GM18907 (cell line): ENCODE data around the gene CNTN1.

ENCODE experiments used
- ATAC-seq: cut with Tn5 transposase; IDR thresholded peaks from one replicate; pipeline ENCODE4 v1.9.1; 2021; ENCODE audit warnings: mild to moderate bottlenecking, moderate library complexity; ENCODE audit not compliant: unreplicated experiment

Gene CNTN1

DNA sequence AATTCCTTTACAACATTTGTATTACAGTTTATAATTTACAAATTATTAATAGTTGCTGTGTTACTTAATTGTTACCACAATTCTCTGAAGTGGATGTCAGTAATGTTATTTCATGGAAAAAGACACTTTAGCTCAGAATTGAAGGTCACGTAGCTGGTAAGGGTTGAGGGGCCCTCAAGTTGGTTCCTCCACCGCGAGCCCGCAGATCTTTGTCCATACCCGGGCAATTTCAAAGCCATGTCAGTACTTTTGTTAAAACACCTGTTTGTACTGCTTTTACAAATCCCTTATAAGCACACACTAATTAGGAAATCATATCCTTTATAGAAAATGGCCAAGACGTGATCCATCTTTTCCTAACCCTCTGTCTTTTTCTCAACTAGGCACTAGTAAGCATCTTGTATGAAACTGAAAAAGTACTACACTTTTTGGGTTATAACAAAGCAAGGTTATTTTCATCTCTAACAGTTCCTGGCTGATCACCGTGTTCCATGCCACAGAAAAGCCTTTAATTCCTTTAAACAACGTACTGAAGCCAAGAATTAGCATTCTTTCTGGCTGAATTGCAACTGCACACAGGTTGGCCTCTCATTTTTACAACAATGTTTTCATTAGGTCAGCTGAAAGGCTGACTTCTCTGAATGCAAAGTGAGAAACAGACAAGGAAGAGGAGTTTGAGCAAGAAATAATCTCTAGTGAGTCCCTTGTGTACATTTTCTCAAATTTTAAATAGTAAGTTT is 76.1 kb downstream of the CNTN1 start:
- ATAC-seq, result no peak

DNA sequence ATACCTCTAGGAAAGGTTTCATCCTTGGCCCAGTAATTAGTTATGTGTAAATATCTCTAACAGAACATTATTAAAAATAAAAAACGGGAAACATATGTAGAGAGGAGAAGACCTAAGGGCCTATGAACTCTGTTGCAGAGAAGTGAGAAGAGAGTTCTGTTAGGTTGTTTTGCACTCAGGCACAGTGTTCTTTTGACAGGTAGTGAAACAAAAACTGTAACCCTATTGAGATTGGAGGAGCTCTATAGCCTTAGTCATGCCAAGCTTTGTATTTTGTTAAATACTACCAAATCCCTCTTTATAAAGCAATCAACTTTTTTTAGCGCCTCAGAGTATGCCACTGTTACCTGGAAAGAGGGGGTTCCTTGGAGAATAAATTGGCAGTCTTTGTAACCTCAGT is 77.6 kb downstream of the CNTN1 start:
- no peak for ATAC-seq

DNA sequence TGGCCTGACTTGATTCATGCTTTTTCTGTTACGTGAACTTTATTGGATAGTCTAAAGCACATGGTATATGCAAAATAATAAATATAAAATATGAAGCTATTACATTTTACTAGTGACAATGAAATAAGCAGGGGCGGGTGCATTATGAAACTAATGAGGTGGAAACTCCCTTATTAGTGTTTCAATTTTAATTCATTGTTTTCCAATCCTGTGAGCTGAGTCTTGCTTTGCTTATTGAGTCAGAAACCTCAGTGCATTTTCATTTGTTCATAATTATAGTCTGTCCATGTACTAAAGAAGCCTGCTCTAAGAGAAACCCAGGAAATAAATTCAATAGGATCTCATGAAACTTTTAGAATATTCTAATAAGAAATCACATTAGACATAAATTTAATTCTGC is 78.5 kb downstream of the CNTN1 start:
- ATAC-seq, result no peak

DNA sequence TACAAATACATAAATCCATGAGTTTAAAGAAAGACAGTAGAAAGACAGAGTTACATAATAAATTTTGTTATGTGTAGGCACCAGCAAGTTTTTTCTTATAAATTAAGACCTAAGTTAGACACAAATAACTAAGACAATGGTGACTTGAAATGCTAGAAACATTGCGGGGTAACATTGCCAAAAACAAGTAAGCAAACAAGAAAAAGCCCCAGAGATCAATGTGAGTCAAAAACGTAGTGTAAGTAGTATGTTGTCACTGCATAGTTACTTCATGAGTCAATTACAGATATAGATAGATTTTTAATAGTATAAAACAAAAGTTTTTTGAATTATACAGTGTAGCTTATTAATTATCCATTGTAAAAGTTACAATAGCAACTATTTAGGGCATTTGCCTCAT is 83.4 kb downstream of the CNTN1 start:
- no peak for ATAC-seq

DNA sequence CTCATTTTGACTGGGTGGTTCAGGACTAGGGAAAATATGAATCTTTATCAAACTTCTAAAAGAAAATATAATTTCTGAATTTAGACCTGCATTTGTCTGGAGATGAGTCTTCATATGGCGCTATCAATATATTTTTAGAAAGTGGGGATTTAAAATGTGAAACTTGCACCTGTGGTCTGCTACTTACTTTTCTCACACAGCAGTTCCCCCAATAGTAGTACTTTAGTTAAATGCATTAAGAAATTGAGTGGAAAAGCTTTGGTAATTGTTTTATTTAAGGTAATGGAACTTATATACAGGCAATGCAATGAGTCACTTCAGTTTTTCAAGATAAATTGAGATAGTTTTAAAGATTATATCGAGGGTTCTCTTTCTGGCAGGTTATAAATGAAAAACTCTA is 91.9 kb downstream of the CNTN1 start:
- no peak for ATAC-seq

DNA sequence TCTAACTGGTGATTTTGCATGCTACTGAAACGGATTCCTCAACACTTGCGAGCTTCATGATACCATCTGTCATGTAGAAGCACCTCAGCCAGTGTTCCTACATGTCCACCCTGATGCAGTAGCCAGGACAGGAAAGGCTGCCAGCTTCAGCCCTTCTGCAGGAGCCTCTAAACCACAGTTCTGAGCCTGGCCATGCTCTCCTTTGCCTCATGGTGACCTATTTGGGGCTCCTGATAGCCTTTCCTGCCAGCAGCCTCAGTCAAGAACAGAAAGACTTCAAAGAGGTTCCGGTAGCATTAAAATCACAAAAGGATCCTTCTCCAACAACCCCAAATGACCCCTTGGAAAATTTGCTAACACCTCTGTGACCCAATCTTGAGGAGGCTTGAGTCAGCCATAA is 96.0 kb downstream of the CNTN1 start:
- no peak for ATAC-seq

DNA sequence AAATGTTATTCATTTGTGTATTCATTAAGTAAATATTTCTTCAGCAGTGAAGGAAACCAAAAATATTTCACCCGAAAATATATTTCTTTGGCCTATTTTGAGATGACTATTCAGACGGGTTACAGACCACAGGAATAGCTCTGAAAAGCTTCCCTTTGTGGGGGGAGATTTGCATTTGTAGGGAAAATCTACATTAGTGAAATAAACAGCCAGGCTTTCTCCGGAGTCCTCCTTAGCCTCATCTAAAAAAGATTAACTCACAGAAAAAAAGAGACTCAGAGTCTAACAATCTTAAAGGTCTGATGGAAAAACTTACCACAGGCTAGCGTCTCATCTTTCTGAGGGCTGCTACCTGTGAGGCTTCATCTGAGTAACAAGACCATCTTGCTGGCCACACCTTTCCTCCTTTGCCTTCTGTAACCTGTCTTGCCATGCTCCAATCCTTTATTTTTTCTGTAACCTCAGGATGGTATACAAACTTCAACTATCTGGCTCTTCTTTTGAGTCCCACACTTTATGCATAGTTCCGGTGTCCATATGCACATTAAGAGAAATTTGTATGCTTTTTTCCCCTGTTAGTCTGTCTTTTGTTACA is 100.7 kb downstream of the CNTN1 start:
- ATAC-seq, result no peak

DNA sequence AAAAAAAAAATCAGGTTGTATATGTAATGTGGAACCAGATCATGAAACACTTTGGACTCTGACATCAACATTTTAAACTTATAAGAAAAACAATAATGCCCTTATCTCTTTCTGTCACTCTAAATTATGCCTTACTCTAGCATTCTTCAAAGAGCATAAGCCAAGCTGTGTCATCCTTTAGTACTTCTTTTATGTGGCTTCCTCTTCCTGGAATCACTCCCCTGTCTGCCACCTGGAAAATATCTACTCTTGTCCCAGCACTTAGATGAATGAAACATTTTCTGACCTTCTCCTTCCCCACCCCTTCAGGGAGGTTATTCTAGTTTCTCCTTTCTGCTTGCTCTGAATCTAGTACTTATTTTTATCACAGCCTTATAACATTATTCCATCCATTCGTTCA is 101.2 kb downstream of the CNTN1 start:
- ATAC-seq, result no peak

DNA sequence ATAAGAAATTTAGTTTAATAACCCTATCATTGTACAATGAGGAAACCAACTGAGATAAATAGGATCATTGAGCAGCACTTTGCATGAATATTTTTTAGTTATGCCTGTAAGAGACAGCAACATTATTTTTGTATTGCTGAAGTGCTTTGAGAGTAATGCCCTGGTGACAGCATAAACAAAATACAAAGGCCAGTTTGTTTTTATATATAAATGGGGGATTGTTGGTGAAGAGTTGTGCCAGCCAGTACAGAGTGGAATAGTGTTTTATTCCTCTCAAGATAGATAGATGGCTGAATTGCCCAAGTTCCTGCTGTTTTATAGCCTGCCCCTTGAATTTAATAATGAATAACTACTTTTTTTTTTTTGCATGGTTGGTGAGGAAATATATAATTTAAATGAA is 101.8 kb downstream of the CNTN1 start:
- ATAC-seq, result no peak

DNA sequence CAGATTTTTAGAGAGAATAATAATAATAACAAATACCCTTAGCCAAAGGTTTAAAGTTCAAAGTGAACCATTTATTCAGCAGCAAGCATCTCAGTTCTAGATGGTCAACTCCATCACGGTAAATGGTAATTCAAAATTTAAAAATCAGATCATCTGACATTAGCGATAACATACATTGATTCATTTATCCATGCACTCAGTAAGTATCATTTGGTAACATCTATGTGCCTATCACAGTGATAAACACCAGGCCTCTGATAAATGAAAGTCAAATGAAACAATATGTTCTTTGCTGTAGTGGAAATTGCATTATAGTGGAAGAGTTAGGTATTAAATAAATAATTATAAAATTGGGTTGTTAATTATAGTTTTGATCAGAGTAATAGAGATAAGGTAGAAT is 108.8 kb downstream of the CNTN1 start:
- no peak for ATAC-seq

DNA sequence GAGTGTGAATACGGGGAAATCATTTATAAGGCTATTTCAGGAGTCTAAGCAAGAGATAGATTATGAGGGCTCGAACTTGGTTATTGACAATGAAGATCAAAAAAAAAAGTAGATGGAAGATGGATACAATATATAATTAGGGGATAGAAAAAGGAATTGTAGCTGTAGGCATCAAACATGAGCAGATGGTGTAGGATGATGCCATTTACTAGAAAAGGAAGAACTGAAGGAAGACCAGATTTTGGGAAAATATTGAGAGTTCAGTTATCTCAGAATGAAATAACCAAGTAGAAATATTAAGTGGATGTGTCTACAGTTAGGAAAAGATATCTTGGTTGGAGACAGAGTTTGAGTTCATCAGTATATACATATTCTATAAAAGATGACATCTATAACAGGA is 109.6 kb downstream of the CNTN1 start:
- no peak for ATAC-seq

DNA sequence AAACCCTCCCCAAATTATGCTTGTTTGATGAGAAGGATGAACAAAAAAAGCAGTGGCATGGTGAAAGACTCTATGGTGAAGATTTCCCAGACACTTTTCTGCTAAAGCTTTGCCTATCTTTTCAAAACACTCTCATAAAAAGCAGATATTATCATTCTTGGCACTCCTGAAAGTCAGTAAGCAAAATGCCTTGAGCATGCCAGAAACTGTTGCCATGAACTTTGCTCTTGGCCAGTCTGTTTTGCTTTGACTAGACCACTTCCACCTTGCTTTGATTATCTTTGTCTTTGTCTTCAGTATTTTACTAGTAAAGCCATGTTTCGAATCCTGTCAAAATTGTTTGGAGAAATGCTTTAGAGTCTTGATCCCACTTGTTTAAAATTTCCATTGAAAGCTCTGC is 110.4 kb downstream of the CNTN1 start:
- ATAC-seq, result no peak

DNA sequence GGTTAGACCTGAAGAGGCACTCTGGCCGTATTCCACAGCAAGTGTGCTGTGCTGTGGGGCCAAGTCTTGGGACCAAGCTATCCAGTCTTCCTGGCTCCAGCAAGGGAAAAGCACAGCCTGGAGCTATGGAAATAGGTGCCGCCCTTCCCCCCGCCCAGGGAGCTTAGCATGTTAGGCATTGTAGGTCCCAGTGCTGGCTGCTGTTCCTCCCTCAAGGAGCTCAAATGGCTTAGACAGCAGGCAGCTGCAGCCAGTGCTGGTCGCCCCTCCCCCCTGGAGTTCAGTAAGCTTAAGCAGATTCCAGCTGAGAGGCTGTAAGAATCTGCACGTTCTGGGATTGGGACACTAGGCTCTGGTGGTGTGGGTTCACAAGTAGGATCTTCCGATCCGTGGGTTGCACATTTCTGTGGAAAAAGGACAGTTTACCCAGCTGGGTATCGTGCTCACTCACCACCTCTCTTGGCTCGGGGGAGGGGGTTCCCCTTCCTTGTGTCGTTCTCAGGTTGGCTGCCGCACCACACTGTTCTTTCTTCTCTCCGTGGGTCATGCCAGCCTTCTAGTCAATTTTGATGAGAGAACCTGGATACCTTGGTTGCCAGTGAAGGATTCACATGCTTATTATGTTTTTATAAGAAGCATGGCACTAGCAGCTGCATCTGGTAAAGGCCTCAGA is 127.3 kb downstream of the CNTN1 start:
- ATAC-seq, result no peak

DNA sequence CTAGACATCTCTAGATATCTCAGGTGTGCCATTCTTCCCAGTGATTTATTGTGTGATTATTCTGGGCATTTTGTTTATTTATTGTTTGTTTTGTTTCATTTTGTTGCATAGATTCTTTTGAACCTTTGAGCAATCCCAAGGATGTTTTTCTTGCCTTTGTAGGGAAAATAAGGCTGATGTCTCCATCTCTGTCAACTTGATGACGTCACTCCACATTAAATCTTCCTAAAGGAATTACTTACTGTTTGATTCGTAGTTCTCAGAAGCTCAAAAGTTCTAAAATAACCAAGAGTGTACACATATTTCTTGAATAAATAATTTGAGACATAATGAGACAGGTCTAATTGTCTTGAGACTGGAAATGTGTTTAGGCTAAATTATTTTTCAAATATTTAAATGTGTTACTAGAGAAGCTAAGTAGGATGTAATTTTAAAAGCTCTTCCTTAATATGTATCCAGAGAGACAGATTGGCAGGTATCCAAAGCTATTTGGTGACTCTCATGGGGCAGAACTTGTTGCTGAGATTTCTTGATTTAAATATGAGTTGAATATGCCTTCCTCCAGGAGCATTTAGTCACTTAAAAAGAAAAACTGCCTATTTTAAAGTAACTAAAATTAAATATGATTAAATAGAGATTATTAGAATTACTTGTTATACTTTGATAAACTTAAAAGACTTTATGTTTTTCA is 128.7 kb downstream of the CNTN1 start:
- ATAC-seq, result no peak

DNA sequence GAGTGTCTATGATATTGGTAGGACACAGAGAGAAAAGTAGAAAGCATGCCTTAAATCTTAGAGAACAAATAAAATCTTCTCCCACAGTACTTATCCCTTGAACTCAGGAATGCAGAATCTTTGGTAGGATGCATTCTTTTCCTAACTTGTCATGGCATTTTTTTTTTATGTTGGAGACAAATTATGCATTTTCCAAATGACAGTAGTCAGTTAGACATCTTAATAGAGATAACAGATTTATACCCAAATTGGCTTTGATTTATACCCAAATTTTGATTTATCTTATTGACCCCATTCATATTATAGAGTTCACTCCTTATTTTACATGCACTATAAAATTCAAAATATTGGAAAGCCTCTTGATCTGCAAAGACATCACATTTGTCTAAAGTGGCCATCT is 132.9 kb downstream of the CNTN1 start:
- ATAC-seq, result no peak

DNA sequence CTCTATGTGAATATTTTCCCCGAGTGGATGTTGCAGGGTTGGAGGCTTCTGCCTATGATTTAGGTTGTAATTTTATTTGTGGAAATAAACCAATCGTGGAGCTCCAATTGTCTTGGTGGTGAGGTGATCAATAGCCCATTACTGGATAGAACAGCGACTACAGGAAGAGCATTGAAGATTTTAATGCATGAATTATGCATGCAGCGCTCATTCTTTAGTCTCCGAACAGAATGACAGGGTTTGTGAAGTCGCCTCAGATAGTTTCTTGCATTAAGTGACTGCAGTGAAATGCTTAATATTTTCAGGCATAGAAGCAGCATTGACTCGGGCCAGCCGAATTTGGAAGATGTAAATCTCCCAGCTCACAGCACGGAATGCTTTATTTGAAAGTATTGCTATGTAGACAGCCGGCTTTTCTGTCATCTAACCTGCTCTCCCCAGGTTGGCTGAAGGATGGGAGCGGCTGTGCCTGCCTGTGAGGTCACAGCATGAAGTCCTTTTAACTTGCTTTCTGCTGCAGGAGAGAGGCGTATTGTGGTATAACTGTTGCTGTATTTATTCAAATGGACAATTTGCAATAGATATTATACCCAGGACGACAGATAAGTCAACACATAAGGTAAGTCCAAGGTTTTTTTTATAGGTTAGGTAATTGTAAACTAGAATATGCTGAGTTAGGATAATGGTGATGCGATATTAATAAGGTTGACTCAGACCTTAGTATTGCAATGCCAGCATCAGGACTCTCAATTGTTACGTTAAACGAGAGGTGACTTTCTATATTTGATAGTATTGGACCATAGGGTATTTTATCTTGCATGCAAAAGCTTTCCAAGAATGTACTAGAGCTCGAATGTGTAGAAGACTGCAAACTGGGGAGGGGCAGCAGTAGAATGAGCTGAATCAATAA is 135.7 kb downstream of the CNTN1 start:
- no peak for ATAC-seq

DNA sequence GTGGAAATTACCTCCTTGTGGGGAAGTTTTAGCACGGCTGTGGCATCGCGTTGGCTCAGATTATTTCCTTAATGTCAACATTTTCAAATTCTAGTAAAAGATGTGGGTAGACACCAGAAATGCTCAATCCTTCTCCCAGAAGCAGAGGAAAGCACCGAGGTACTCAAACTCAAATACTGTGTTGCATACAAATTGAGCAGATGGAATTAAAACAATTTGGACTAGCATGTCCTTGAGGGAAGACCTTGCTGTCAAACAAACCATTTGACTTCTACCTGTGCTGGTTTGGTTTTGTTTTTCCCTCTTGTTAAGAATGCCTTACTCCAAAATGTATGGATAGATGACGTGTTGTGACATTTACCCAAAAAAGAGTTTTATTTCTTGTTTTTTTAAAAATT is 136.4 kb downstream of the CNTN1 start:
- no peak for ATAC-seq

DNA sequence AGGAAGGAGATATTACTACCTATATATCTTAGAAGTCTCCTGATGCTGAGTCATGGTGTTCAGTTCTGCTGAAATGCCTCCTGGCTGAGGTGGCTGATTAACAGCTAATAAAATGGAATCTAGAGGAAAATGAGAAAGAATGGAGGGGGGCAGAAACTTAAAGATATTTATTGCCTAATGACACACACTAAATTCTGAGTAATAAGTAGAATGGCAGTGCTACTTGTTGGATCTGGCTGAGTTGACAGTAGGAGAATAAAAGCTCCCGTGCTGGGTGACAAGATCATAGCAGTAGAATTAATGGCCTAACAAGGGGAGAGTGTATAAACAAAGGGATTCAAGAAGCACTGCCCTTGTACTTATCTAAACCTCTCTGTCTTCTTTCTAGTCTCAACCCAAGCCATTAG is 137.5 kb downstream of the CNTN1 start:
- no peak for ATAC-seq

DNA sequence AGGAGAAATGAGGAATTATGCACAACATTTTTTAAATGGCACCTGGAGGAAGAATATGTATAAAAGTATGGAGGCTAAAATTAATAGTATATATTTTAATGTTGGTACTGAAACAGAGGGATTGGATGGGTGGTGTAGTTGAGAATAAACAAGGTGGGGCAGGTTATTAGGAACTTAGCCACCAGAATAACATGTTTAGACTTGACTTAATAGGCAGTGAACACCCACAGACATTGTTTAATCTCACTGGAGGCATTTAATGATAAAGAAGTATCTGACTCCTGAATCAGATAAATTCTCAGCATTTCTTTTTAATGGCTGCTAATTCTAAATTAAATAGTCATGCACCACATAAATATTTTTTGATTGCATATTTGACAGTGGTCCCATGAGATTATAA is 139.7 kb downstream of the CNTN1 start:
- no peak for ATAC-seq

DNA sequence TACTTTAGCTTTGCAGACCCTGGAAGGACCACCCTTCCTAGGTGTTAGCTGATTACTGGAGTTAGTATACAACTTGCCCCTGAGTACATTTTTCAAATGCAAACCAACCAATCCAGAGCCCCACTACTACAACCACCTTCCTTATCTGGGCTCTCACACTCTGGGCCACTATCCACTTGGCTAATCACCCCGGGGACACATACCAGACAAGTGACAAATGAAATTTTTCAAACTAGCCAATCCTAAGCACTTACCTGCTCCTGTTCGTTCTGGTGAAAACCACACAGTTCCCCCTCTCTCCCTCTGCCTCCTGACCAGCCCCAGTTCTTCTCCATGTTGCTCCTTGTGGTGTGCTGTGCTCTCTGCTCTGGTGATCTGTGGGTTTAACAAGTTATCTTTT is 140.4 kb downstream of the CNTN1 start:
- no peak for ATAC-seq

DNA sequence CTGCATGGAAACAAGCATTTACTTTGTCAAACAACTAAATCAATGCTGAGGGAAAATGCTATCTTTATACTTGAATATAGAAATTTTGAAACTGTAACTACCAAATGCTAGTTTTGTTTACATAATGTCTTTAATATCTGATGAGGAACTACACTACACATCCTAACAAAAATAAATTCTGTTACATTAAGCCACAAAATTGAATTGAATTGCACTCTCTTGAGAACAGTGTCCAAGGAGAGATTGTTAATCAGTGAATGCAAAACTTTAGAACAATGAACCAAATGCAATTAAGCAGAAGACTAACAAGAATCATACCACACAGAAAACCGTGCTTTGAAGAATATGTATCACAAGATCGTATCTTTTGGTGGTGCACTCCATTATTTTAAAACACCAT is 141.6 kb downstream of the CNTN1 start:
- ATAC-seq, result no peak
